GM12873 (cell line): ENCODE data around the gene WDR12.

ENCODE experiments used
- TF ChIP-seq, protein P1 (sequence below): IDR thresholded peaks from 2 replicates; pipeline ENCODE4 v1.5.1; 2012; ENCODE audit warnings: low read depth, mild to moderate bottlenecking, moderate library complexity, low read length, control low read depth; ENCODE audit not compliant: insufficient read depth; ENCODE audit errors: missing control alignments

The WDR12 gene

DNA sequence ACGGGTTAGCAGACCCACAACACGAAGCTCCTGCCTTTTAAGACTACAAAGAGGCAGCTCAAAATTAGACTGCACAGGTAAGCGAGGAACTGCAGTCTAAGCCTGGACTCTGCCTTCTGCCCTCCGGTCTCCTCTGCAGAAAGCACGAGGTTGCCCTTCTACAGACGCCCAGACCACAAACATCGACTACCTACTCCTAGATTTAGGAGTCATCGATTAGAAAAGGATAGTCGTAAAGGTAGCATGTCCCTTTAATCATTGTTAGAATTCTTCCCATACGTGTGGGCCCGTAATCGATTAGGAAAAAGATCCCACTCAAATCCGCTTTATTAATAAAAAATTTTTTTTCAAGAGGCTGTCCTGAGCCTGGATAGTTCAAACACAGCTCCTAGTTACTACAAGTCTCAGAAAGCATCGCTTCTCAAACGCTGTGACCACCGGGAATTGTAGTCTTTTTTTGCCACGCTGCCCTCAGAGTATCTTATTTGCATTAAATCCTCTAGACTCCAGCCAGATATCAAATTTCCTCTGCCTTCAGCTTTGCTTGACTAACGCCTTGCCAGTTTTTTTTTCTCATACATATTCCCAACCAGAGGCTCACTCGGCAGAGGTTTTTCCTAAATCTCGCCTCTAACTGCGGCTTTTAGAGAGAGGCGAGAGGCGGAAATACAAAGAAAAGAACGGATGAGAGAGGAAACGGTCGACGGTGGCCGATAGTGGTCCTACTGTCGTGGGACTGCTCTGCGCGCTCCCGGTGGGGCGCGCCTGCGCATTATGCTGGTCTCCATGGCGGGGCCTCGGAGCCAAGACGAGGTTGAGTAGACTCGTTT is at the start of gene WDR12, which contains the start of gene CARF:
Gene WDR12 (minus strand): TSS at position 162 of the 830 bp plus-strand sequence. CDS start 197 bp downstream, outside the sequence.
Gene CARF (plus strand): TSS at position 764 of the 830 bp plus-strand sequence. CDS start 29,628 bp downstream, outside the sequence.
- TF ChIP-seq, protein P1, sequence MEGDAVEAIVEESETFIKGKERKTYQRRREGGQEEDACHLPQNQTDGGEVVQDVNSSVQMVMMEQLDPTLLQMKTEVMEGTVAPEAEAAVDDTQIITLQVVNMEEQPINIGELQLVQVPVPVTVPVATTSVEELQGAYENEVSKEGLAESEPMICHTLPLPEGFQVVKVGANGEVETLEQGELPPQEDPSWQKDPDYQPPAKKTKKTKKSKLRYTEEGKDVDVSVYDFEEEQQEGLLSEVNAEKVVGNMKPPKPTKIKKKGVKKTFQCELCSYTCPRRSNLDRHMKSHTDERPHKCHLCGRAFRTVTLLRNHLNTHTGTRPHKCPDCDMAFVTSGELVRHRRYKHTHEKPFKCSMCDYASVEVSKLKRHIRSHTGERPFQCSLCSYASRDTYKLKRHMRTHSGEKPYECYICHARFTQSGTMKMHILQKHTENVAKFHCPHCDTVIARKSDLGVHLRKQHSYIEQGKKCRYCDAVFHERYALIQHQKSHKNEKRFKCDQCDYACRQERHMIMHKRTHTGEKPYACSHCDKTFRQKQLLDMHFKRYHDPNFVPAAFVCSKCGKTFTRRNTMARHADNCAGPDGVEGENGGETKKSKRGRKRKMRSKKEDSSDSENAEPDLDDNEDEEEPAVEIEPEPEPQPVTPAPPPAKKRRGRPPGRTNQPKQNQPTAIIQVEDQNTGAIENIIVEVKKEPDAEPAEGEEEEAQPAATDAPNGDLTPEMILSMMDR, result no peak

DNA sequence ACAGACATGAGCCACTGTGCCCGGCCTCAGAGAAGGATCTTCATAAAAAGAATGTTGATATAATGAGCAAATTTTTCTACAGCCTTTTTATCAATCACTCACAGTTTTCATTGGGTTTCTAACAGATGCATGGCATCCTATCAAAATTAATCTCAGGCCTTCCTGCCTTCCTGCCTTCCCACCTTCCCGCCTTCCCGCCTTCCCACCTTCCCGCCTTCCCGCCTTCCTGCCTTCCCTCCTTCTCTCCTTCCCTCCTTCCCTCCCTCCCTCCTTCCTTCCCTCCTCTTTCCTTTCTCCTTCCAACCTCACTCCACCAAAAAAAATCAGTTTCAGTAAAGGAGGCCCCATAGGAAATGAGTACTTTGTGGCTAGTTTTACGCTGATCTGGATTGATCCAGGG is 49.1 kb upstream of the WDR12 start:
- TF ChIP-seq, protein P1, result no peak

DNA sequence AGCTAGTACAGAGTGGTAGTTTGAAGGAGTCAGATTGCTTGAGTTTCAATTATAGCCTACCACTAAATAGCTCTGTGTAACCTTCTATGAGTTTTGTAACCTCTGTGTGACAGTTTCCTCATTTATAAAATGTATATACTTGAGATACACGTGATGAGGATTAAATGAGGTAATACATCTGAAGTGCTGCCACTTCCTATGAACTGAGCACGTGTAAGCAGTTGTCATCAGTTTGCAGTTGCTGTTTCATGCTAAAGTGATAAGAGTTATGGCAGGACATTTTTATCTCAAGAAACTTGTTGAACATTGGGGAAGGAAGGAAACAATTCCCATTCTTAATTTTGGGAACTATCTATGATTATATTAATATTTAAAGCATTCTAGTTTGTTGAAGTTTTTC is 39.1 kb upstream of the WDR12 start:
- TF ChIP-seq, protein P1, result no peak

DNA sequence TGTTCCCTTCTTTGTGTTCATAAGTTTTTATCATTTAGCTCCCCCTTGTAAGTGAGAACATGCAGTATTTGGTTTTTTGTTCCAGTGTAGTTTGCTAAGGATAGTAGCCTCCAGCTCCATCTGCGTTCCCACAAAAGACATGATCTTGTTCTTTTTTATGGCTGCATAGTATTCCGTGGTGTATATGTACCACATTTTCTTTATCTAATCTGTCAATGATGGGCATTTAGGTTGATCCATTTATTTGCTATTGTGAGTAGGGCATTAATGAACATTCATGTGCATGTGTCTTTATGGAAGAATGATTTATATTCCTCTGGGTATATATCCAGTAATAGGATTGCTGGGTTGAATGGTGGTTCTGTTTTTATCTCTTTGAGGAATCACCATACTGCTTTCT is 34.0 kb upstream of the WDR12 start:
- TF ChIP-seq, protein P1, result no peak

DNA sequence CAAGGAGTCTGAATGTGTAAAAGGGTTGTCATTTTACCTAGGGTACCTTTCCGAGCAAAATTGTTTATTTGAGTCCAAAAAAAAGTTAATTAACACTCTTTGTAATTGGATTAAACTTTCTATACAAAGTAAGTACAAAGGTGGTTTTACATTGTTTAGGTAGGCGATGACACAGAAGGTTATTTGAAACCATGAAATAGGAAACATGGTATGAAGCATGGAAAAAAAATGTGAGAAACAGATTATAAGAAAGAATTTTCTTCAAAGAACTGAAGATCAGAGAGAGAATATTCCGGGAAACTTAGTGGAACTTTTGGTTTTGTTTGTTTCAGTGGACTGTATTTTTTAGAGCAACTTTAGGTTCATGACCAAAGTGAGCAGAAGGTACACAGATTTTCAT is 33.3 kb upstream of the WDR12 start:
- TF ChIP-seq, protein P1, result no peak

DNA sequence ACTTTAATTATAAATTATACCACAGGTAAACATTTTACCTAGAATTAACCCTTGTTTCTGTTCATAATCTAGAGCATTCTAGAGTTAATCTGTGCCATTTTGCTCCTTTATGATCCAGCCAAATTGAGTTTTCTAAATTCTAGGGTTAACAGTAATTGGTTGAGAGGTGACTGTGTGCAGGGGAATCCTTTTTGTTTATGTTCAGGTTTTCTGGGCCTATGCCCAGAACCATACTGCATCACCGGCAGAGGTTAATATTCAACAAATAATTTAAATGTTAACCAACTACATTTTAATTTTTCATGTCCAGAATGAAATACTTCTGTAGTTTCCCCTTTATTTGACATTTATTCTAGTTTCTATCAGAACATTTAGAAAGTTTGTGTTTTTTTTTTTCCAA is 32.9 kb upstream of the WDR12 start:
- TF ChIP-seq, protein P1, result no peak

DNA sequence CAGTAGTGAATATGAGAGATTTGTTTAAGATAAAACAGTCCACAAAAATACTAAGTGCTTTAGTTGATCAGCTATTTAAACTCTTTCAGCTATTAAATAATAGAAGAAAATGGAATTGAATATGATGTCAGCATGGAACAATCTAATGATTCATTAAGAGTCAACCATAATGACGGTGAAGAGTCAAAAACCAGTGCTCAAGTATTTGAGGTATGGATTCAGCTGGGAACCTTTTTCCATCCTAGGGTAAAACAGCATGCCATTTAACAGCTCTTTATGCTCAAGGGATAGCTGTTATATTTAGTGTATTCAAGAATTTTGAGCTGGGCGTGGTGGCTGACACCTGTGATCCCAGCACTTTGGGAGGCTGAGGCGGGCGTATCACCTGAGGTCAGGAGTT is 30.3 kb upstream of the WDR12 start:
- TF ChIP-seq, protein P1, result no peak
